ENCODE measurements around the gene ASPN.

ASPN gene

GRCh38 chr9:92527832-92528521, 45.7 kb upstream of the ASPN start (continued):
- TF ChIP-seq BCL6B (tag by site-specific recombination; IDR thresholded peaks at IDR 0.05) (no peak), ZNF404 (tag by site-specific recombination; IDR thresholded peaks at IDR 0.05) (no peak), ZNF146 (tag by site-specific recombination; IDR thresholded peaks at IDR 0.05) (no peak), ZNF776 (tag by site-specific recombination; IDR thresholded peaks at IDR 0.05; ENCODE audit: borderline replicate concordance) (no peak), ZSCAN16 (tag by site-specific recombination; IDR thresholded peaks at IDR 0.05) (no peak), GLIS2 (tag by site-specific recombination; IDR thresholded peaks at IDR 0.05) (no peak)

- Histone ChIP-seq H3K4me1 (ENCODE audit: control insufficient read depth, insufficient read depth, low read length) (no peaks in the 10 kb centered on the region), H3K4me3 (ENCODE audit: low read depth, low read length) (no peak overlapping the region), H3K27ac (ENCODE audit: extremely low read depth, low read depth, low read length) (no peak overlapping the region), H3K36me3 (ENCODE audit: control insufficient read depth in 2 of 2, insufficient read depth in 1 of 2, low read length in 2 of 2) (no peaks in the 10 kb centered on the region), H3K9me3 (ENCODE audit: control insufficient read depth, insufficient read depth, low read depth, low read length) (no peaks in the 10 kb centered on the region)
- ChIA-PET CTCF (no interaction called here), POLR2A (no interaction called here)
- TF ChIP-seq ZBTB1 (tag by site-specific recombination; IDR thresholded peaks at IDR 0.05) (no peak), ZNF174 (tag by site-specific recombination; IDR thresholded peaks at IDR 0.05) (no peak), ATF2 (tag by site-specific recombination; IDR thresholded peaks at IDR 0.05; ENCODE audit: low read depth) (no peak), ZNF221 (tag by site-specific recombination; IDR thresholded peaks at IDR 0.05; ENCODE audit: borderline replicate concordance) (no peak), KLF17 (tag by site-specific recombination; IDR thresholded peaks at IDR 0.05) (no peak), HOXC10 (CRISPR knock-in tag; IDR thresholded peaks at IDR 0.05) (no peak), INSM2 (tag by site-specific recombination; IDR thresholded peaks at IDR 0.05) (no peak), MYNN (tag by site-specific recombination; IDR thresholded peaks at IDR 0.05; ENCODE audit: borderline replicate concordance) (no peak), ZNF248 (tag by site-specific recombination; IDR thresholded peaks at IDR 0.05) (no peak), ZNF155 (tag by site-specific recombination; IDR thresholded peaks at IDR 0.05) (no peak), ZNF404 (tag by site-specific recombination; IDR thresholded peaks at IDR 0.05) (no peak)
Observed at GRCh38 chr9:92527291-92527828, 45.1 kb upstream of the ASPN start.

GRCh38 chr9:92525306-92525705, 43.0 kb upstream of the ASPN start:
- no peak overlapping the region for H3K27ac ChIP-seq (ENCODE audit: extremely low read depth, low read depth, low read length)
- ChIA-PET CTCF (interaction anchor here (0.6 kb wide), 1 partner anchor 15 kb away, joined by 3 read pairs; no protein-coding TSS in a partner anchor), POLR2A (no interaction called here)
- TF ChIP-seq ZNF664 (tag by site-specific recombination; IDR thresholded peaks at IDR 0.05), result no peak
- TF ChIP-seq ZNF658 (tag by site-specific recombination; IDR thresholded peaks at IDR 0.05), result no peak
- TF ChIP-seq GLIS2 (tag by site-specific recombination; IDR thresholded peaks at IDR 0.05), result no peak
- no peak for TF ChIP-seq ZNF677 (tag by site-specific recombination; IDR thresholded peaks at IDR 0.05)
- no peak for TF ChIP-seq ZNF175 (tag by site-specific recombination; IDR thresholded peaks at IDR 0.05)
- no peak for TF ChIP-seq ZFP69B (tag by site-specific recombination; IDR thresholded peaks at IDR 0.05)
- TF ChIP-seq KLF1 (tag by site-specific recombination; IDR thresholded peaks at IDR 0.05), result no peak
- H3K4me3 ChIP-seq (ENCODE audit: low read depth, low read length), result no peak overlapping the region
- no peaks in the 10 kb centered on the region for H3K4me1 ChIP-seq (ENCODE audit: control insufficient read depth, insufficient read depth, low read length)
- no peaks in the 10 kb centered on the region for H3K9me3 ChIP-seq (ENCODE audit: control insufficient read depth, insufficient read depth, low read depth, low read length)
- no peaks in the 10 kb centered on the region for H3K36me3 ChIP-seq (ENCODE audit: control insufficient read depth in 2 of 2, insufficient read depth in 1 of 2, low read length in 2 of 2)
